Measurements from ENCODE around the gene NDEL1.
A peak's percentile ranks its signal among the peaks of the same experiment; 100 is the strongest.

Gene NDEL1

DNA sequence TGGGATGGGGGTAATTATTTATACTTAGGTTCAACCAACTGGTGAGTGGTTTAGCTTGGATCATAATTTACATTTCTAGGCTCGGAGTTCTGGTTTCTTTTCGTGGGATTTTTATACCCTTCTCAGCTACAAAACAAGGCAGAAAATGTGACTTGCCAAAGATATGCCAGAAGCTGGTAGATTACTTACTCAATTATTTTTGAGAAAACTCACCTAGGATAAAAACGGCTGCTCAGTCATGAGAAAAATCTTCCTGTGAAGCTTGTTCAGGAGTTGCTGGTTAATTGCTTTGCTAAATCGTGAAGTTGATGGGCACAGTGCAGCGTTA is 1.1 kb downstream of the NDEL1 start:
- no peak for DNase-seq
- peaks cover 8% of the 10 kb centered on the region for H3K36me3 ChIP-seq (ENCODE audit: control insufficient read depth, insufficient read depth, low read length)
- H3K27me3 ChIP-seq (replicated peaks; ENCODE audit: control insufficient read depth, insufficient read depth, low read length, poor library complexity, severe bottlenecking), result no peaks in the 10 kb centered on the region
- H3K4me3 ChIP-seq (ENCODE audit: insufficient read depth, low read depth, low read length, poor library complexity, severe bottlenecking), result peak overlapping the region; percentile 75
- peaks cover 16% of the 10 kb centered on the region for H3K4me1 ChIP-seq (ENCODE audit: control insufficient read depth, insufficient read depth, low read length, poor library complexity, severe bottlenecking)
- H3K27ac ChIP-seq (ENCODE audit: insufficient read depth, low read length, poor library complexity, severe bottlenecking), result peak overlapping the region; percentile 99
- no peaks in the 10 kb centered on the region for H3K9me3 ChIP-seq (ENCODE audit: control insufficient read depth, low read length)

DNA sequence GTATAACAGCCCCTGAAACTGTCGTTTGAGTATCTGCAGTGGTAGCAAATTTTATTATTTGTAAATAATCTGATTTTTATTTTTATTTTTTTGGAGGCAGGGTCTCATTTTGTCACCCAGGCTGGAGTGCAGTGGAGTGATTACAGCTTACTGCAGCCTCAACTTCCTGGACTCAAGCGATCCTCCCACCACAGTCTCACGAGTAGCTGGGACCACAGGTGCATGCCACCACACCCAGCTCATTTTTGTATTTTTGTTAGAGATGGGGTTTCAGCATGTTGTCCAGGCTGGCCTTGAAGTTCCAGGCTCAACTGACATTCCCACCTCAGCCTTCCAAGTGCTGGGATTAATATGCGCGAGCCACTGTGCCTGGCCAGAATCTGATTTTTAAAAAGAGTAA is 2.8 kb downstream of the NDEL1 start:
- Histone ChIP-seq H3K27ac (ENCODE audit: insufficient read depth, low read length, poor library complexity, severe bottlenecking) (no peak overlapping the region), H3K4me3 (ENCODE audit: insufficient read depth, low read depth, low read length, poor library complexity, severe bottlenecking) (no peak overlapping the region), H3K36me3 (ENCODE audit: control insufficient read depth, insufficient read depth, low read length) (peaks cover 8% of the 10 kb centered on the region), H3K4me1 (ENCODE audit: control insufficient read depth, insufficient read depth, low read length, poor library complexity, severe bottlenecking) (peaks cover 19% of the 10 kb centered on the region), H3K9me3 (ENCODE audit: control insufficient read depth, low read length) (no peaks in the 10 kb centered on the region), H3K27me3 (replicated peaks; ENCODE audit: control insufficient read depth, insufficient read depth, low read length, poor library complexity, severe bottlenecking) (no peaks in the 10 kb centered on the region)
- DNase-seq, result no peak

DNA sequence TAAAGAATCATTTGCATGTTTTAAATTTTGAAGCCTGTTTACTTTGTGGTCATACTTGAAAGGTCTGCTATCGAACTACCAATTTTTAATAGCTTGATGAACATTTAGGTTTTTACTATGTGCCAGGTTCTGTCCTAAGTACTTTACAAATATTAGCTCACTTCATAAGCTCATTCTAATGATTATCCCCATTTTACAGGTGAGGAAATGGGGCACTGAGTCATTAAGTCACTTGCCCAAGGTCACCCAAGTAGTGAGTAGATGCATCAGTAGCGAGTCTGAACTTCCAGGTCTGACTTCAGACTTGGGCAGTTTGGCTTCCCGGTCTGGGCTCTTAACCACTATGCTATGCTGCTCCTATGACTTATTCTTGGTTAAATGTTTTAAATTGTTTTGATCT is 4.0 kb downstream of the NDEL1 start:
- Histone ChIP-seq H3K9me3 (ENCODE audit: control insufficient read depth, low read length) (no peaks in the 10 kb centered on the region), H3K4me3 (ENCODE audit: insufficient read depth, low read depth, low read length, poor library complexity, severe bottlenecking) (no peak overlapping the region), H3K4me1 (ENCODE audit: control insufficient read depth, insufficient read depth, low read length, poor library complexity, severe bottlenecking) (peaks cover 19% of the 10 kb centered on the region), H3K36me3 (ENCODE audit: control insufficient read depth, insufficient read depth, low read length) (peaks cover 17% of the 10 kb centered on the region), H3K27ac (ENCODE audit: insufficient read depth, low read length, poor library complexity, severe bottlenecking) (no peak overlapping the region), H3K27me3 (replicated peaks; ENCODE audit: control insufficient read depth, insufficient read depth, low read length, poor library complexity, severe bottlenecking) (no peaks in the 10 kb centered on the region)
- DNase-seq, result no peak

DNA sequence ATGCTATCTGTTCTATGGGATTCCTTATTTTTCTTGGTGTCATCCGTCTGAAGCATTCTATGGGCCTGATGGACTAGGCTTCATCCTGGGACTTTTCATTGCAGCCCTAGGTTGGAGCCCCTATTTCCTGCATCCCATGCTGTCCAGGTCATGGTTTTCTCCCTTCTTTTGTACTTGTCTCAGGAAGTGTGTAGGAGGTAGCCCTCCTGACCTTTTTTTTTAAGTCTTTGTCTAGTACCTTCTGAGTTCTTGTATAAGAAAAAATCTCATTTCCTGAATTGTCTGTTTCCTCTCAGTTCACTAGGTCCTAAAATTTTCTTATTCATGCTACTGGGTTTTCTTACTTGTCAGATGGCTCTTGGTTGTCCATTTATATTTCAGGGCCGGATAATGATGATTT is 6.0 kb downstream of the NDEL1 start:
- no peaks in the 10 kb centered on the region for H3K9me3 ChIP-seq (ENCODE audit: control insufficient read depth, low read length)
- H3K4me3 ChIP-seq (ENCODE audit: insufficient read depth, low read depth, low read length, poor library complexity, severe bottlenecking), result no peak overlapping the region
- peaks cover 14% of the 10 kb centered on the region for H3K4me1 ChIP-seq (ENCODE audit: control insufficient read depth, insufficient read depth, low read length, poor library complexity, severe bottlenecking)
- no peaks in the 10 kb centered on the region for H3K27me3 ChIP-seq (replicated peaks; ENCODE audit: control insufficient read depth, insufficient read depth, low read length, poor library complexity, severe bottlenecking)
- peaks cover 33% of the 10 kb centered on the region for H3K36me3 ChIP-seq (ENCODE audit: control insufficient read depth, insufficient read depth, low read length)
- no peak for DNase-seq
- no peak overlapping the region for H3K27ac ChIP-seq (ENCODE audit: insufficient read depth, low read length, poor library complexity, severe bottlenecking)

DNA sequence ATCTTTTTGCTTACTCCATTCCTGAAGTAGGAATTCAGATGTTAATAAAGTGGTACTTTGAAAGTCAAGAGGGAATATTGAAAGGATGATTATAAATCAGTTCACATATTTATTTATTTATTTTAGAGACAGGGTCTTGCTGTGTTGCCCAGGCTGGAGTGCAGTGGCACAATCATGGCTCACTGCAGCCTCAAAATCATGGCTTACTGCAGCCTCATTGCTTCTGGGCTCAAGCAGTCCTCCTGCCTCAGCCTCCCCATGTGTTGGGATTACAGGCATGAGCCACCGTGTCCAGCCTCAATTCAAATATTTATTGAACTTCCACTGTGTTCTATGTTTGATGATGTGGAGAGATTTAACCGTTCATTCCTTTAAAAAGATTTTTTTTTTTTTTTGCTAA is 6.6 kb downstream of the NDEL1 start:
- no peak overlapping the region for H3K4me3 ChIP-seq (ENCODE audit: insufficient read depth, low read depth, low read length, poor library complexity, severe bottlenecking)
- H3K4me1 ChIP-seq (ENCODE audit: control insufficient read depth, insufficient read depth, low read length, poor library complexity, severe bottlenecking), result peaks cover 10% of the 10 kb centered on the region
- no peaks in the 10 kb centered on the region for H3K27me3 ChIP-seq (replicated peaks; ENCODE audit: control insufficient read depth, insufficient read depth, low read length, poor library complexity, severe bottlenecking)
- no peaks in the 10 kb centered on the region for H3K9me3 ChIP-seq (ENCODE audit: control insufficient read depth, low read length)
- peaks cover 39% of the 10 kb centered on the region for H3K36me3 ChIP-seq (ENCODE audit: control insufficient read depth, insufficient read depth, low read length)
- no peak overlapping the region for H3K27ac ChIP-seq (ENCODE audit: insufficient read depth, low read length, poor library complexity, severe bottlenecking)
- no peak for DNase-seq

DNA sequence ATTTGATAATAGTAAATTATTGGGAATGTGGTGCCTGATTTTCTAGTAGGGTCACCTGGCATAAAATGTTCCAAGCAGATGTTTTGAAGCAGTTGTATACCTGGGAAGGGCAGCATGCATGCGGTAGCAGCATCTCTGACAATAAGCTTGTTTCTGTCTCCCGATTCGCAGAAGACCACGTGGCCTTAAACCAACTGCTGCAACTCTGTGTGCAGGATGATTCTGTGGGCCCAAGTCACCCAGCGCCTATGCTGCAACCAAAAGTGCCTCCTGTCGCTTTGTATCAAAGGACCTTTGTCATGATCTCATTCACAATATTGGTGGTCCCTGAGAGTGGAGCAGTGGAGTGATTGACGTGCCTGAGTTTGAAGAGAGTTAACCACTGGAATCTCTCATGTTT is 8.1 kb downstream of the NDEL1 start:
- Histone ChIP-seq H3K9me3 (ENCODE audit: control insufficient read depth, low read length) (no peaks in the 10 kb centered on the region), H3K27me3 (replicated peaks; ENCODE audit: control insufficient read depth, insufficient read depth, low read length, poor library complexity, severe bottlenecking) (no peaks in the 10 kb centered on the region), H3K36me3 (ENCODE audit: control insufficient read depth, insufficient read depth, low read length) (peaks cover 47% of the 10 kb centered on the region), H3K4me3 (ENCODE audit: insufficient read depth, low read depth, low read length, poor library complexity, severe bottlenecking) (no peak overlapping the region), H3K27ac (ENCODE audit: insufficient read depth, low read length, poor library complexity, severe bottlenecking) (no peak overlapping the region), H3K4me1 (ENCODE audit: control insufficient read depth, insufficient read depth, low read length, poor library complexity, severe bottlenecking) (peaks cover 6% of the 10 kb centered on the region)
- DNase-seq, result no peak

DNA sequence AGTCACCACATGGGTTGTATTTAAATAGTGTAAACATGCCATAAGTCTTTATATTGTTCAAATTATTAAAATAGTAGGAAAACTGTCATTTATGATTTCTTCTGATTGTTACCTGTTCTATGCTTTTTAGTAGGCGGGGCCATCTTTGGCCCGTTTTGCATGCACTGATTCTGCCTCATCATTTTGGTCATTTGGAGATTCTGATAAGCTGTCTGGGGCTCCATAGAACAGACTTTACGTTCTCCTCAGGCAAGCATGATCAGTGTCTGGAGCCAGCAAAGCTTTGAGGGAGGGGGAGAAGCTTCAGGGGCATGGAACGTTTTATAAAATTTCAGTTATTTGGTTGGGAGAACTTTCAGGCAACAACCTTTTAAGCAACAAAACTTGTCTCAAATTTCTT is 8.8 kb downstream of the NDEL1 start:
- H3K27ac ChIP-seq (ENCODE audit: insufficient read depth, low read length, poor library complexity, severe bottlenecking), result no peak overlapping the region

DNA sequence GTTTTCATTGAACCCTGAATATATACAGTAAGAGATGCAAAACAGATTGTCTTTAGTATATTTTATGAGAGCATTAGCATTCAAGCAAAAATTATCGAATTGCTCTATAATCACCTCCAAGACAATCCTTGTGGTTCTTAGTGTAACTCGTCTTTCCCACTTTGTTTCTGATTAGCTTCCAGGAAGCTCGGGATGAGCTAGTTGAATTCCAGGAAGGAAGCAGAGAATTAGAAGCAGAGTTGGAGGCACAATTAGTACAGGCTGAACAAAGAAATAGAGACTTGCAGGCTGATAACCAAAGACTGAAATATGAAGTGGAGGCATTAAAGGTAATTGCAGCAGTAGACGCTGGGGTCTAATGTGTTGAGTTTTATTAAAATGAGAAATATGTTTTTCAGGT is 9.9 kb downstream of the NDEL1 start:
- H3K27ac ChIP-seq (ENCODE audit: insufficient read depth, low read length, poor library complexity, severe bottlenecking), result no peak overlapping the region
- DNase-seq, result no peak
- peaks cover 48% of the 10 kb centered on the region for H3K36me3 ChIP-seq (ENCODE audit: control insufficient read depth, insufficient read depth, low read length)
- no peak overlapping the region for H3K4me3 ChIP-seq (ENCODE audit: insufficient read depth, low read depth, low read length, poor library complexity, severe bottlenecking)
- no peaks in the 10 kb centered on the region for H3K9me3 ChIP-seq (ENCODE audit: control insufficient read depth, low read length)
- H3K27me3 ChIP-seq (replicated peaks; ENCODE audit: control insufficient read depth, insufficient read depth, low read length, poor library complexity, severe bottlenecking), result no peaks in the 10 kb centered on the region
- H3K4me1 ChIP-seq (ENCODE audit: control insufficient read depth, insufficient read depth, low read length, poor library complexity, severe bottlenecking), result peaks cover 6% of the 10 kb centered on the region

More for the DNA sequence above, 8.8 kb downstream of the NDEL1 start:
- Histone ChIP-seq H3K9me3 (ENCODE audit: control insufficient read depth, low read length) (no peaks in the 10 kb centered on the region), H3K4me1 (ENCODE audit: control insufficient read depth, insufficient read depth, low read length, poor library complexity, severe bottlenecking) (peaks cover 6% of the 10 kb centered on the region), H3K27me3 (replicated peaks; ENCODE audit: control insufficient read depth, insufficient read depth, low read length, poor library complexity, severe bottlenecking) (no peaks in the 10 kb centered on the region), H3K36me3 (ENCODE audit: control insufficient read depth, insufficient read depth, low read length) (peaks cover 48% of the 10 kb centered on the region), H3K4me3 (ENCODE audit: insufficient read depth, low read depth, low read length, poor library complexity, severe bottlenecking) (no peak overlapping the region)
- DNase-seq, result no peak

DNA sequence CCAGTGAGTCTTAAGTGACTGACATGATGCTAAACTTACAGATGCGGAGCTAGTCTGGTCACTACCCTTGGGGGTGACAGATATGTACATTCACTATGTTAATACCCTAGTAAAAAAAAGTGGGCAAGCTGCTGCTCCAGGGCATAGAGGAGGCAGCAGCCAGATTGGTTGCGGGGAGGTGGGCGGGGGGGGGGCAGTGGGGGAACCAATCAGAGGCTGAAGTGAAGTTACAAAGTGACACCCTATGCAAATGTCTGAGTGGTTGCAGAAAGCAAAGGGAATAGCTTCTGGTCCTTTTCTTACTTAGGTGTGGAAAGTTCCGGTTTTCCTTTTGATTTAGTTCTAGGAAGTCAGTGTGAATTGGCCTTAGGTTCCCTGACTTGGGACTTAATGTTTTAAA is 12.1 kb downstream of the NDEL1 start:
- Histone ChIP-seq H3K27ac (ENCODE audit: insufficient read depth, low read length, poor library complexity, severe bottlenecking) (no peak overlapping the region), H3K9me3 (ENCODE audit: control insufficient read depth, low read length) (no peaks in the 10 kb centered on the region), H3K36me3 (ENCODE audit: control insufficient read depth, insufficient read depth, low read length) (peaks cover 66% of the 10 kb centered on the region), H3K4me3 (ENCODE audit: insufficient read depth, low read depth, low read length, poor library complexity, severe bottlenecking) (no peak overlapping the region), H3K27me3 (replicated peaks; ENCODE audit: control insufficient read depth, insufficient read depth, low read length, poor library complexity, severe bottlenecking) (no peaks in the 10 kb centered on the region), H3K4me1 (ENCODE audit: control insufficient read depth, insufficient read depth, low read length, poor library complexity, severe bottlenecking) (no peaks in the 10 kb centered on the region)
- no peak for DNase-seq

DNA sequence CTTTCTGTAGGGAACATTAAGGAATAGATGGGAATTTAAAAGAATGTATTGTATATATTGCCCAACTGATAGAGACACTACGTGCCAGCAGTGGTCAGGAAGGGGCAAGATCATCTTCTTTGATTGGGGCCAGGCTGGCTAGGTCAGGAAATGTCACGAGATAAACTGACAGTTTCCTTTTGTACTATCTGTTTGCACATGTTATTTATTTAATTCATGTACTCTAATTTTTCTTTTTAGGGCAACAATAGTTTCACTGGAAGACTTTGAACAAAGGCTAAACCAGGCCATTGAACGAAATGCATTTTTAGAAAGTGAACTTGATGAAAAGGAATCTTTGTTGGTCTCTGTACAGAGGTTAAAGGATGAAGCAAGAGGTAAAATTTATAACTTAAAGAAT is 12.6 kb downstream of the NDEL1 start:
- Histone ChIP-seq H3K9me3 (ENCODE audit: control insufficient read depth, low read length) (no peaks in the 10 kb centered on the region), H3K27ac (ENCODE audit: insufficient read depth, low read length, poor library complexity, severe bottlenecking) (no peak overlapping the region), H3K4me3 (ENCODE audit: insufficient read depth, low read depth, low read length, poor library complexity, severe bottlenecking) (no peak overlapping the region), H3K36me3 (ENCODE audit: control insufficient read depth, insufficient read depth, low read length) (peaks cover 66% of the 10 kb centered on the region), H3K27me3 (replicated peaks; ENCODE audit: control insufficient read depth, insufficient read depth, low read length, poor library complexity, severe bottlenecking) (no peaks in the 10 kb centered on the region), H3K4me1 (ENCODE audit: control insufficient read depth, insufficient read depth, low read length, poor library complexity, severe bottlenecking) (no peaks in the 10 kb centered on the region)
- no peak for DNase-seq
